ENCODE results near the gene MYRIP.

DNA sequence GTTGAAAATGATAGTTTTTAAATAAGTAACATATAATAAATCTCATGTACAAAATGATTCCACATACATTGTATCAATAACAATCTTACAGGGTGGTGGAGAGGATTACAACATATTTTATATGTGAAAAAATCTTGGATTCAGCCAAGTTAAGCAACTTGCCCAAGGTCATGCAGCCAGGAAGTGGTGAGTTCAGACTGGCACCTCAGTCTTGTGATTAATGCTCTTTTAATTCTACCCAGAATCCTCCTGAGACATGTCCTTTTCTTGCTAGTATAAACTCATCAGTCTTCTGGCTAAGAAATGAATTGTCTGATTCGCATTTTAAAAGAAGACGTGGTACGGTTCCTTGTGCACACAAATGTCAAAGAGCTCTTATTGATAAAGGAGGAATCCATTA lies 4.5 kb upstream of the MYRIP start:
- TF ChIP-seq, protein P1, sequence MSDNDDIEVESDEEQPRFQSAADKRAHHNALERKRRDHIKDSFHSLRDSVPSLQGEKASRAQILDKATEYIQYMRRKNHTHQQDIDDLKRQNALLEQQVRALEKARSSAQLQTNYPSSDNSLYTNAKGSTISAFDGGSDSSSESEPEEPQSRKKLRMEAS (IDR thresholded peaks at IDR 0.05; ENCODE audit: low read depth), result no peak
- TF ChIP-seq, protein P2, sequence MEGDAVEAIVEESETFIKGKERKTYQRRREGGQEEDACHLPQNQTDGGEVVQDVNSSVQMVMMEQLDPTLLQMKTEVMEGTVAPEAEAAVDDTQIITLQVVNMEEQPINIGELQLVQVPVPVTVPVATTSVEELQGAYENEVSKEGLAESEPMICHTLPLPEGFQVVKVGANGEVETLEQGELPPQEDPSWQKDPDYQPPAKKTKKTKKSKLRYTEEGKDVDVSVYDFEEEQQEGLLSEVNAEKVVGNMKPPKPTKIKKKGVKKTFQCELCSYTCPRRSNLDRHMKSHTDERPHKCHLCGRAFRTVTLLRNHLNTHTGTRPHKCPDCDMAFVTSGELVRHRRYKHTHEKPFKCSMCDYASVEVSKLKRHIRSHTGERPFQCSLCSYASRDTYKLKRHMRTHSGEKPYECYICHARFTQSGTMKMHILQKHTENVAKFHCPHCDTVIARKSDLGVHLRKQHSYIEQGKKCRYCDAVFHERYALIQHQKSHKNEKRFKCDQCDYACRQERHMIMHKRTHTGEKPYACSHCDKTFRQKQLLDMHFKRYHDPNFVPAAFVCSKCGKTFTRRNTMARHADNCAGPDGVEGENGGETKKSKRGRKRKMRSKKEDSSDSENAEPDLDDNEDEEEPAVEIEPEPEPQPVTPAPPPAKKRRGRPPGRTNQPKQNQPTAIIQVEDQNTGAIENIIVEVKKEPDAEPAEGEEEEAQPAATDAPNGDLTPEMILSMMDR (IDR thresholded peaks at IDR 0.05), result no peak
- no peak for TF ChIP-seq POLR2AphosphoS5 (IDR thresholded peaks at IDR 0.05; ENCODE audit: low read depth, low read length)
- TF ChIP-seq GABPA (IDR thresholded peaks at IDR 0.05; ENCODE audit: low read depth), result no peak
- TF ChIP-seq, protein P3, sequence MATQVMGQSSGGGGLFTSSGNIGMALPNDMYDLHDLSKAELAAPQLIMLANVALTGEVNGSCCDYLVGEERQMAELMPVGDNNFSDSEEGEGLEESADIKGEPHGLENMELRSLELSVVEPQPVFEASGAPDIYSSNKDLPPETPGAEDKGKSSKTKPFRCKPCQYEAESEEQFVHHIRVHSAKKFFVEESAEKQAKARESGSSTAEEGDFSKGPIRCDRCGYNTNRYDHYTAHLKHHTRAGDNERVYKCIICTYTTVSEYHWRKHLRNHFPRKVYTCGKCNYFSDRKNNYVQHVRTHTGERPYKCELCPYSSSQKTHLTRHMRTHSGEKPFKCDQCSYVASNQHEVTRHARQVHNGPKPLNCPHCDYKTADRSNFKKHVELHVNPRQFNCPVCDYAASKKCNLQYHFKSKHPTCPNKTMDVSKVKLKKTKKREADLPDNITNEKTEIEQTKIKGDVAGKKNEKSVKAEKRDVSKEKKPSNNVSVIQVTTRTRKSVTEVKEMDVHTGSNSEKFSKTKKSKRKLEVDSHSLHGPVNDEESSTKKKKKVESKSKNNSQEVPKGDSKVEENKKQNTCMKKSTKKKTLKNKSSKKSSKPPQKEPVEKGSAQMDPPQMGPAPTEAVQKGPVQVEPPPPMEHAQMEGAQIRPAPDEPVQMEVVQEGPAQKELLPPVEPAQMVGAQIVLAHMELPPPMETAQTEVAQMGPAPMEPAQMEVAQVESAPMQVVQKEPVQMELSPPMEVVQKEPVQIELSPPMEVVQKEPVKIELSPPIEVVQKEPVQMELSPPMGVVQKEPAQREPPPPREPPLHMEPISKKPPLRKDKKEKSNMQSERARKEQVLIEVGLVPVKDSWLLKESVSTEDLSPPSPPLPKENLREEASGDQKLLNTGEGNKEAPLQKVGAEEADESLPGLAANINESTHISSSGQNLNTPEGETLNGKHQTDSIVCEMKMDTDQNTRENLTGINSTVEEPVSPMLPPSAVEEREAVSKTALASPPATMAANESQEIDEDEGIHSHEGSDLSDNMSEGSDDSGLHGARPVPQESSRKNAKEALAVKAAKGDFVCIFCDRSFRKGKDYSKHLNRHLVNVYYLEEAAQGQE (IDR thresholded peaks at IDR 0.05; ENCODE audit: low read depth, low read length), result no peak
- no peak for TF ChIP-seq EZH2phosphoT487 (IDR thresholded peaks at IDR 0.05; ENCODE audit: borderline replicate concordance, low read depth)
- no peak for TF ChIP-seq CHD2 (IDR thresholded peaks at IDR 0.05; ENCODE audit: low read length, partially characterized antibody)
- TF ChIP-seq, protein P4, sequence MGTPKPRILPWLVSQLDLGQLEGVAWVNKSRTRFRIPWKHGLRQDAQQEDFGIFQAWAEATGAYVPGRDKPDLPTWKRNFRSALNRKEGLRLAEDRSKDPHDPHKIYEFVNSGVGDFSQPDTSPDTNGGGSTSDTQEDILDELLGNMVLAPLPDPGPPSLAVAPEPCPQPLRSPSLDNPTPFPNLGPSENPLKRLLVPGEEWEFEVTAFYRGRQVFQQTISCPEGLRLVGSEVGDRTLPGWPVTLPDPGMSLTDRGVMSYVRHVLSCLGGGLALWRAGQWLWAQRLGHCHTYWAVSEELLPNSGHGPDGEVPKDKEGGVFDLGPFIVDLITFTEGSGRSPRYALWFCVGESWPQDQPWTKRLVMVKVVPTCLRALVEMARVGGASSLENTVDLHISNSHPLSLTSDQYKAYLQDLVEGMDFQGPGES (IDR thresholded peaks at IDR 0.05; ENCODE audit: low read depth, low read length), result no peak
- TF ChIP-seq EP300 (IDR thresholded peaks at IDR 0.05; ENCODE audit: borderline replicate concordance in 1 of 2, low read depth in 1 of 2, low read length in 1 of 2), result no peak
- TF ChIP-seq ELF1 (IDR thresholded peaks at IDR 0.05), result no peak
- no peak for TF ChIP-seq FOXM1 (IDR thresholded peaks at IDR 0.05; ENCODE audit: low read depth)
- TF ChIP-seq FOSL2 (IDR thresholded peaks at IDR 0.05; ENCODE audit: borderline replicate concordance, low read depth), result no peak

Measured in SK-N-SH (cell line).